NB4 (cell line): ENCODE measurements around the gene PNMA8C.

Source experiments
- MYC ChIP-seq: IDR thresholded peaks from 2 replicates; pipeline ENCODE4 v1.6.1; 2011; ENCODE audit warnings: low read depth, low read length
- POLR2A ChIP-seq: IDR thresholded peaks from 2 replicates; pipeline ENCODE4 v1.6.1; 2011; ENCODE audit warnings: mild to moderate bottlenecking; ENCODE audit not compliant: insufficient read length; ENCODE audit errors: extremely low read depth
- TF ChIP-seq, protein P1 (sequence below): IDR thresholded peaks from one replicate; pipeline ENCODE4 v1.5.1; 2012; ENCODE audit warnings: low read depth, low read length
- TF ChIP-seq, protein P2 (sequence below): IDR thresholded peaks from 2 replicates; pipeline ENCODE4 v1.6.1; 2011; ENCODE audit warnings: low read depth, low read length

GRCh38 chr19:46394402-46394797, 34.3 kb downstream of the PNMA8C start:
- TF ChIP-seq, protein P1, sequence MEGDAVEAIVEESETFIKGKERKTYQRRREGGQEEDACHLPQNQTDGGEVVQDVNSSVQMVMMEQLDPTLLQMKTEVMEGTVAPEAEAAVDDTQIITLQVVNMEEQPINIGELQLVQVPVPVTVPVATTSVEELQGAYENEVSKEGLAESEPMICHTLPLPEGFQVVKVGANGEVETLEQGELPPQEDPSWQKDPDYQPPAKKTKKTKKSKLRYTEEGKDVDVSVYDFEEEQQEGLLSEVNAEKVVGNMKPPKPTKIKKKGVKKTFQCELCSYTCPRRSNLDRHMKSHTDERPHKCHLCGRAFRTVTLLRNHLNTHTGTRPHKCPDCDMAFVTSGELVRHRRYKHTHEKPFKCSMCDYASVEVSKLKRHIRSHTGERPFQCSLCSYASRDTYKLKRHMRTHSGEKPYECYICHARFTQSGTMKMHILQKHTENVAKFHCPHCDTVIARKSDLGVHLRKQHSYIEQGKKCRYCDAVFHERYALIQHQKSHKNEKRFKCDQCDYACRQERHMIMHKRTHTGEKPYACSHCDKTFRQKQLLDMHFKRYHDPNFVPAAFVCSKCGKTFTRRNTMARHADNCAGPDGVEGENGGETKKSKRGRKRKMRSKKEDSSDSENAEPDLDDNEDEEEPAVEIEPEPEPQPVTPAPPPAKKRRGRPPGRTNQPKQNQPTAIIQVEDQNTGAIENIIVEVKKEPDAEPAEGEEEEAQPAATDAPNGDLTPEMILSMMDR, result no peak
- TF ChIP-seq POLR2A (no peak), MYC (no peak)
- TF ChIP-seq, protein P2, sequence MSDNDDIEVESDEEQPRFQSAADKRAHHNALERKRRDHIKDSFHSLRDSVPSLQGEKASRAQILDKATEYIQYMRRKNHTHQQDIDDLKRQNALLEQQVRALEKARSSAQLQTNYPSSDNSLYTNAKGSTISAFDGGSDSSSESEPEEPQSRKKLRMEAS, result no peak
